ENCODE measurements around the gene S100PBP. TPM values are rescaled to one million over a fixed set of nuclear protein-coding genes. Genes with fewer than 3 reads are reported as not detected.
A peak's percentile ranks its signal among the peaks of the same experiment; 100 is the strongest.

The S100PBP gene
- total and polyA plus RNA-seq, 4 experiments from 2014 or later = 6.5 to 65.5 (median 38.6) TPM

DNA sequence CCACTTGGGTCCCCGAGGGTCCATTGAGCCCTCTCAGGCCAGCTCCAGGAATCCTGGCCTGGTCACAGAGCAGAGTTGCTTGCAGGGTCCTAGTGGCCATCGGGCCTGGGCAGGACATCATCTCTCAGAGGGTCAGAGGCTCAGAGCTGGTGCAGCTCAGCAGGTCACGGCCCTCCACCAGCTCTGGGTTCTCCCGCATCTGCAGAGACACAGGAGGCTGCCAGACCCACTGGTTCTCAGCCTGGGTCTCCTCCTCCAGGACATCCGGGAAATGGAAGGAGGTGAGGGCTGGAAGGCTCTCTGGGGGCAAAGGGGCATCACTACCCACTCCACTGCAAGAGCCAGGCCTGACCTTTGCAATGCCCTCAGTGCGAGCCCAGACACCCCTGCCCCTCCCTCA, 77.2 kb downstream of the S100PBP start:
- Mint-ChIP-seq H3K9me3 (peaks cover 0 to 2% (median 0%) of the 10 kb centered on the region in 8 donors), H3K4me3 (no peak overlapping the region), H3K4me1 (peaks cover 4 to 11% (median 9%) of the 10 kb centered on the region in 4 donors), H3K27me3 (peaks cover 30 to 58% of the 10 kb centered on the region in 2 donors), H3K36me3 (peaks cover 0 to under 1% of the 10 kb centered on the region in 2 donors), H3K27ac (no peak overlapping the region)
- ChIA-PET CTCF (ENCODE audit: partially characterized antibody) (interaction anchor here (1.0 kb wide), 1 partner anchor 182 kb away, joined by 3 read pairs; no protein-coding TSS in a partner anchor), POLR2A (ENCODE audit: partially characterized antibody) (no interaction called here)
- Histone ChIP-seq H3K27ac (ENCODE audit: low read depth, low read length) (no peak overlapping the region), H3K4me1 (ENCODE audit: insufficient read depth, low read length) (peaks cover 3% of the 10 kb centered on the region), H3K4me3 (ENCODE audit: low read length in 2 of 2) (no peak overlapping the region), H3K9me3 (ENCODE audit: control insufficient read depth in 1 of 2, low read length in 2 of 2) (no peaks in the 10 kb centered on the region), H3K27me3 (ENCODE audit: insufficient read depth, low read length) (peaks cover 26% of the 10 kb centered on the region), H3K36me3 (ENCODE audit: insufficient read depth, low read length) (no peaks in the 10 kb centered on the region)
- no peak for DNase-seq
- intact Hi-C loops (cut with micrococcal nuclease) = no loop called here

DNA sequence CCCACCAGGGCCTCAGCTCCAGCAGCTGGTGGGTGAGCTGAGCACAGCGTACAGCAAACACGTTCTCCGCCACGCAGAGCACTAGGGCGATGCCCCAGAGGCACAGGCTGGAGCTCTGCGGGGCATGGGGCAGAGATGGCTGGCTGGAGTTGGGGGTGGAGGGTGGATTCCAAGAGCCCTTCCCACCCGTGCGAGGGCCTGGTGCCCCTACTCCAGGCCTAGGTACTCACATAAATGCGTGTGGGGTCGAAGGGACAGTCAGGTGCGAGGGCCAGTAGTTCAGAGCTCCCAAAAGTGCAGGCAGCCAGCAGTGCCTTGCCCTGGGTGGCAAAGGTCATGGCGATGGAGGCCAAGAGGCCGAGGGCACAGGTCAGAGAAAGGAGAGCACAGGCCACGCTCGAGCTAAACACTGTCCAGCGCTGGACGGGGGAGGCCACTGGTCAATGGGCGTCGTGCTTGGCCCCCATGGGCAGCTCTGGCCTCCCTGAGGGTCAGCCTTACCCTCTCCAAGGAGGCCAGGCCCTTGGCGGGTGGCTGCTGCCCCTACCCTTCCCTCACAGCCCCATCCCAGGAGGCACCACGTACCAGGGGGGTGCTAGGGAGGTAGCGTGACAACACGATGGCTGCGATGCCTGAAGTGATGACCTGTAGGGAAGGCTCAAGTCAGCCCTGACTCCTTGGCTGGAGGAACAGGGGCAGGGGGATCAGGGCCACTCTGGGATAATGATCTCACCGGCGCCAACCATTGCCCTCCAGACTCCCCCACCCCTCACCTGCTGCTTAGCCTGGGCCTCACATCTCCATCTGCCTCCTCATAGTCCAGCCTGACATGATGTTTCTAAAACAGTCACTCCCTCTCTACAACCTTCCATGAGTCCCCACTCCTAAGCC, 78.1 kb downstream of the S100PBP start:
- DNase-seq = no peak
- H3K27me3 ChIP-seq (ENCODE audit: insufficient read depth, low read length) = peaks cover 30% of the 10 kb centered on the region
- H3K36me3 ChIP-seq (ENCODE audit: insufficient read depth, low read length) = no peaks in the 10 kb centered on the region
- H3K4me3 ChIP-seq (ENCODE audit: low read length in 2 of 2) = no peak overlapping the region
- H3K27ac ChIP-seq (ENCODE audit: low read depth, low read length) = no peak overlapping the region
- Mint-ChIP-seq H3K4me1 (peaks cover 4 to 14% (median 11%) of the 10 kb centered on the region in 4 donors), H3K36me3 (no peaks in the 10 kb centered on the region), H3K4me3 (no peak overlapping the region), H3K9me3 (peaks cover 0 to 2% (median 0%) of the 10 kb centered on the region in 8 donors), H3K27me3 (peaks cover 30 to 52% of the 10 kb centered on the region in 2 donors), H3K27ac (peak overlapping the region in 1 of 7 donors; percentile 72)
- POLR2A ChIA-PET (ENCODE audit: partially characterized antibody) = no interaction called here
- CTCF ChIA-PET (ENCODE audit: partially characterized antibody) = interaction anchor here (1.0 kb wide), 1 partner anchor 183 kb away, joined by 3 read pairs; no protein-coding TSS in a partner anchor
- intact Hi-C loops (cut with micrococcal nuclease) = no loop called here
- H3K4me1 ChIP-seq (ENCODE audit: insufficient read depth, low read length) = peaks cover 5% of the 10 kb centered on the region
- no peaks in the 10 kb centered on the region for H3K9me3 ChIP-seq (ENCODE audit: control insufficient read depth in 1 of 2, low read length in 2 of 2)

- no peaks in the 10 kb centered on the region for H3K9me3 ChIP-seq (ENCODE audit: control insufficient read depth in 1 of 2, low read length in 2 of 2)
- H3K4me1 ChIP-seq (ENCODE audit: insufficient read depth, low read length) = peaks cover 10% of the 10 kb centered on the region
- ChIA-PET CTCF (ENCODE audit: partially characterized antibody) (no interaction called here), POLR2A (ENCODE audit: partially characterized antibody) (no interaction called here)
- no peak overlapping the region for H3K4me3 ChIP-seq (ENCODE audit: low read length in 2 of 2)
- intact Hi-C loops (cut with micrococcal nuclease) = no loop called here
- Mint-ChIP-seq H3K9me3 (peaks cover 0 to 2% (median 0%) of the 10 kb centered on the region in 8 donors), H3K4me1 (peaks cover 4 to 16% (median 14%) of the 10 kb centered on the region in 4 donors), H3K36me3 (no peaks in the 10 kb centered on the region), H3K27me3 (peaks cover 28 to 44% of the 10 kb centered on the region in 2 donors), H3K4me3 (peak overlapping the region in 1 of 8 donors; percentile 39), H3K27ac (no peak overlapping the region)
- H3K27me3 ChIP-seq (ENCODE audit: insufficient read depth, low read length) = peaks cover 31% of the 10 kb centered on the region
- no peaks in the 10 kb centered on the region for H3K36me3 ChIP-seq (ENCODE audit: insufficient read depth, low read length)
- no peak overlapping the region for H3K27ac ChIP-seq (ENCODE audit: low read depth, low read length)
- no peak for DNase-seq
Measured at GRCh38 chr1:32896451-32896850, 79.0 kb downstream of the S100PBP start.

- H3K36me3 Mint-ChIP-seq = no peaks in the 10 kb centered on the region
- Histone ChIP-seq H3K27ac (ENCODE audit: low read depth, low read length) (no peak overlapping the region), H3K36me3 (ENCODE audit: insufficient read depth, low read length) (no peaks in the 10 kb centered on the region), H3K4me3 (ENCODE audit: low read length in 2 of 2) (no peak overlapping the region), H3K4me1 (ENCODE audit: insufficient read depth, low read length) (peaks cover 13% of the 10 kb centered on the region), H3K9me3 (ENCODE audit: control insufficient read depth in 1 of 2, low read length in 2 of 2) (no peaks in the 10 kb centered on the region), H3K27me3 (ENCODE audit: insufficient read depth, low read length) (peaks cover 22% of the 10 kb centered on the region)
- peaks cover 5 to 18% (median 13%) of the 10 kb centered on the region in 4 donors for H3K4me1 Mint-ChIP-seq
- ChIA-PET CTCF (ENCODE audit: partially characterized antibody) (no interaction called here), POLR2A (ENCODE audit: partially characterized antibody) (no interaction called here)
- peaks cover 29 to 42% of the 10 kb centered on the region in 2 donors for H3K27me3 Mint-ChIP-seq
- intact Hi-C loops (cut with micrococcal nuclease) = no loop called here
- no peaks in the 10 kb centered on the region for H3K9me3 Mint-ChIP-seq
- H3K27ac Mint-ChIP-seq = no peak overlapping the region
- H3K4me3 Mint-ChIP-seq = peak overlapping the region in 2 of 8 donors; percentile 5 to 39
- DNase-seq = no peak
Measured at GRCh38 chr1:32897082-32898049, 79.9 kb downstream of the S100PBP start.

DNA sequence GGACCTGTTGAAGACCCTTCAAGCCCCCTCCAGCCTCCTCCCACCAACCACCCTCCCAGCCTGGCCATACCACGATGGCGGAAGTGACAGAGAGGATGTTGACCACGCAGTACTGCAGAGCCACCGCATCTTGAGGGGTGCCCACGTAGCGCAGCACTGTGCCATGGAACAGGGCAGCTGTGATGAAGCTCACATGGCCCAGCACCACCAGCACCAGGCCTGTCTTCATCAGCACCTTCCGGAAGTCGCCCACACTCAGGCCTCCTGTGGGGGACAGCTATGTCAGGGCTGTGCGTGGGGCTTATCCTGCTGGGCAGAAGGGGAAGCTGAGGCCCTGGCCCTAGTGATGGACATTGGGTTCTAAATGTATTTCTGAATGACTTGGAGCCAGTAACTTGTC, 80.6 kb downstream of the S100PBP start:
- ChIA-PET POLR2A (ENCODE audit: partially characterized antibody) (no interaction called here), CTCF (ENCODE audit: partially characterized antibody) (interaction anchor here (1.3 kb wide), 1 partner anchor 157 kb away, joined by 5 read pairs; no protein-coding TSS in a partner anchor)
- intact Hi-C loops (cut with micrococcal nuclease) = no loop called here
- Mint-ChIP-seq H3K9me3 (no peaks in the 10 kb centered on the region), H3K4me1 (peaks cover 2 to 14% (median 9%) of the 10 kb centered on the region in 4 donors), H3K4me3 (peak overlapping the region in 2 of 8 donors; percentile 5 to 39), H3K27me3 (peaks cover 29 to 42% of the 10 kb centered on the region in 2 donors), H3K36me3 (no peaks in the 10 kb centered on the region), H3K27ac (no peak overlapping the region)
- peaks cover 18% of the 10 kb centered on the region for H3K27me3 ChIP-seq (ENCODE audit: insufficient read depth, low read length)
- H3K36me3 ChIP-seq (ENCODE audit: insufficient read depth, low read length) = no peaks in the 10 kb centered on the region
- H3K4me1 ChIP-seq (ENCODE audit: insufficient read depth, low read length) = peaks cover 13% of the 10 kb centered on the region
- no peak for DNase-seq
- H3K4me3 ChIP-seq (ENCODE audit: low read length in 2 of 2) = no peak overlapping the region
- H3K9me3 ChIP-seq (ENCODE audit: control insufficient read depth in 1 of 2, low read length in 2 of 2) = no peaks in the 10 kb centered on the region
- H3K27ac ChIP-seq (ENCODE audit: low read depth, low read length) = no peak overlapping the region

DNA sequence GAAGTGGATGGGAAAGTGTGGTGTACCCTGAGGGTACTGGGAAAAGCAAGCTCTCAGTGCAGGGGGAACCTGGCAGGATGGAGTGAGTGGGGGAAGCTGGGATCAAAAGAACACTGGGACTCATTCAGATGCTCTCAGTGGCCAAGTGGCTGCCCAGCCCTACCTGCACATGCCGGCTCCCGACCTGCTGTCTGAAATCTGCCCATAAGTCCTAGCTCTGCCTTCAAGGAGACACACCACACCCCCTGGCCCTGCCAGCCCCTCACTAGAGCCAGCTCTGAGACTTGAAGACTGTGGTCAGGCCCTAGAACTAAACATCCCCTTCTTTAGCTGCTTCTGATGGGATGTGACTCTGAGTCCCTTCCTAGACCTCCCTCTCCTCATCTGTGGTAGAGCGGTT, 81.5 kb downstream of the S100PBP start:
- no peak overlapping the region for H3K27ac ChIP-seq (ENCODE audit: low read depth, low read length)
- H3K27me3 Mint-ChIP-seq = peaks cover 32 to 42% of the 10 kb centered on the region in 2 donors
- peaks cover 2 to 14% (median 9%) of the 10 kb centered on the region in 4 donors for H3K4me1 Mint-ChIP-seq
- H3K36me3 Mint-ChIP-seq = no peaks in the 10 kb centered on the region
- POLR2A ChIA-PET (ENCODE audit: partially characterized antibody) = no interaction called here
- H3K36me3 ChIP-seq (ENCODE audit: insufficient read depth, low read length) = no peaks in the 10 kb centered on the region
- no peak for DNase-seq
- H3K27ac Mint-ChIP-seq = no peak overlapping the region
- peak overlapping the region in 3 of 8 donors; percentile 7 to 17 (median 9) for H3K4me3 Mint-ChIP-seq
- no peaks in the 10 kb centered on the region for H3K9me3 ChIP-seq (ENCODE audit: control insufficient read depth in 1 of 2, low read length in 2 of 2)
- intact Hi-C loops (cut with micrococcal nuclease) = no loop called here
- peaks cover 9% of the 10 kb centered on the region for H3K4me1 ChIP-seq (ENCODE audit: insufficient read depth, low read length)
- H3K27me3 ChIP-seq (ENCODE audit: insufficient read depth, low read length) = peaks cover 14% of the 10 kb centered on the region
- CTCF ChIA-PET (ENCODE audit: partially characterized antibody) = interaction anchor here (1.3 to 1.4 kb wide), 2 partner anchors 9 to 156 kb away, joined by 3 to 5 read pairs; no protein-coding TSS in a partner anchor
- H3K4me3 ChIP-seq (ENCODE audit: low read length in 2 of 2) = no peak overlapping the region
- H3K9me3 Mint-ChIP-seq = no peaks in the 10 kb centered on the region

All from CD4-positive, alpha-beta memory T cell (primary cell).